HG02885 (cell line): ENCODE measurements around the gene ARHGAP31.

Experiments used
- ATAC-seq: cut with Tn5 transposase; IDR thresholded peaks from one replicate; pipeline ENCODE4 v1.9.1; 2021; ENCODE audit warnings: mild to moderate bottlenecking; ENCODE audit not compliant: unreplicated experiment, poor library complexity

ARHGAP31 gene

GRCh38 chr3:119417771-119418512 lies 123.8 kb downstream of the ARHGAP31 start:
- ATAC-seq: no peak

GRCh38 chr3:119418641-119419040 lies 124.5 kb downstream of the ARHGAP31 start:
- ATAC-seq: no peak

GRCh38 chr3:119420196-119420595 lies 126.0 kb downstream of the ARHGAP31 start:
- ATAC-seq: no peak

GRCh38 chr3:119427669-119428068 lies 133.5 kb downstream of the ARHGAP31 start:
- no peak for ATAC-seq

GRCh38 chr3:119428538-119428937 lies 134.4 kb downstream of the ARHGAP31 start:
- no peak for ATAC-seq

GRCh38 chr3:119433613-119434325 lies 139.6 kb downstream of the ARHGAP31 start:
- ATAC-seq: no peak

- ATAC-seq: no peak
Measured at GRCh38 chr3:119434703-119435102, 140.5 kb downstream of the ARHGAP31 start.

- no peak for ATAC-seq
Measured at GRCh38 chr3:119436977-119437376, 142.8 kb downstream of the ARHGAP31 start.

- no peak for ATAC-seq
Measured at GRCh38 chr3:119437691-119438258, 143.6 kb downstream of the ARHGAP31 start.

- ATAC-seq: no peak
Measured at GRCh38 chr3:119443179-119443578, 149.0 kb downstream of the ARHGAP31 start.

GRCh38 chr3:119444590-119444989 lies 150.4 kb downstream of the ARHGAP31 start:
- ATAC-seq: no peak

GRCh38 chr3:119453822-119454221 lies 159.6 kb downstream of the ARHGAP31 start:
- ATAC-seq: no peak

GRCh38 chr3:119456469-119456868 lies 162.3 kb downstream of the ARHGAP31 start:
- ATAC-seq: no peak

GRCh38 chr3:119457246-119457645 lies 163.1 kb downstream of the ARHGAP31 start:
- ATAC-seq: no peak

- ATAC-seq: peak; percentile 91
Measured at GRCh38 chr3:119463171-119464169, 169.3 kb downstream of the ARHGAP31 start, which contains the start of gene TMEM39A. TMEM39A (minus strand) TSS chr3:119463615; CDS start chr3:119462074, 1,541 bp downstream.

GRCh38 chr3:119468041-119468440 lies 173.9 kb downstream of the ARHGAP31 start:
- no peak for ATAC-seq

- ATAC-seq: no peak
Measured at GRCh38 chr3:119469418-119470189, 175.4 kb downstream of the ARHGAP31 start.
